ENCODE data around the gene ZBTB42. TPM values are rescaled to one million over a fixed set of nuclear protein-coding genes. Genes with fewer than 3 reads are reported as not detected.

ZBTB42 gene
- total RNA-seq, 1 experiment from 2014 or later = 9.5 TPM

DNA sequence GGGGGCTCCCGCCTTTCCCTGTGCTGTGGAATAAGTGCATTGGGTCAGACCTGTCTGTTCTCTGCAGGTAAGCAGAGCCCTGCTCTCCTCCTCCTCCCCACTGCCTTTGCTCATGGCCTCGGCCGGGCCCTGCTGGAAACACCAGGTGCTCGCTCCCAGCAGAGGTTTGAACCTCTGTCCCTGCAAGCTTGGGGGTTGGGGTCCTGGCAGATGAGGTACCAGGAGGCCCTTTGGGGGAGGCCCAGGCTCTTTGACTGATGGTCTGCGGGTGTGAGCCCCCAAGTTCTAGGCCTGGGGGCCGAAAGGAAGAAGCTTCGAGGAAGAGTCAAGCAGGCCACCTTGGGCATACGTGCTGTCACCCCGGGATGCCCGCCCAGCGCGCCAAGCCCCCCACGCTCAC is 42.1 kb downstream of the ZBTB42 start:
- peaks cover 40% of the 10 kb centered on the region for H3K27me3 ChIP-seq (ENCODE audit: control insufficient read depth, insufficient read depth, low read length)
- H3K36me3 ChIP-seq (replicated peaks; ENCODE audit: control insufficient read depth, insufficient read depth, low read length) = no peaks in the 10 kb centered on the region
- H3K4me3 ChIP-seq (ENCODE audit: insufficient read depth, low read depth, low read length) = peak overlapping the region; percentile 47; the same call in 1 of the 2 replicates
- peak; percentile 58 for DNase-seq

DNA sequence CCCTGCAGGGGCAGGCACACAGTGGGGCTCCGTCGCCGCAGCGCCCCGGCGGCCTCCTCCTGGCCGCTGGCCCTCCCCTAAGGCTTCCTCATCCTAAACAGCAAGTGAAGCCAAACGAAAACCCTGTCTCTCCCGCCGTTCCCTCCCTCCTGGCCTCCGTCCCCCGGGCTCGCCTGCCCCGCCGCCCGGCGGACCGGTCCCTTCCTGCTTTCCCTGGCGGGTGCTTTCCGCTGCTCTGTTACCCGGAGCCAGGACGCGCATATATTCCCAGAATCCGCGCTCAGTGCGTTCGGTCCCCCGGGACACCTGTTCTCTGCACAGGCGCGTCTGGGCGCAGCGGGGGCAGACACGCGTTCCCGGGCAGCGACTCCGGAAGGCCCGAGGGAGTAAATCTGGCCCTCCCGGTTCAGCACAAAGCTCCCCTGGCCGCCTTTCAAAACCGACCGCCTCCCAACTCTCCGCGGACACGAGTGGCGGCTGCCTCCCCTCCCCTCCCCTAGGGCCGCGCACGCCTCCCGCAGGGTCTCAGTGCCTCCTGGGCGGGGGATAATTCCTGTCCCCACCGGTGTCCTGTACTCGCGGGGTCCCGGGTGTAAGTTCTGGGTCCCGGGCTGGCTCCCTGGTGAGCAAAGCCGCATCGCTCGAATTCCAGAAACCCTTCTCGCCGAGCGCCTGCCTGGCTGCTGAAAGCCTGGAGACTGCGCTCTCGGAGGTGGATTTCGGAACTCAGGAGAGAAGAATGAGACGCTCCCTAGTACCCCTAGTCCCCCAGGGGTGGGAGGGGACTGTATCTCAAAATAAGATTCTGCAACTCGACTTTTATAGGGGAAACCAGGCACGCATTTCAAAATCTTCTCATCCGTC is 42.8 kb downstream of the ZBTB42 start:
- H3K27me3 ChIP-seq (ENCODE audit: control insufficient read depth, insufficient read depth, low read length) = peaks cover 40% of the 10 kb centered on the region
- H3K36me3 ChIP-seq (replicated peaks; ENCODE audit: control insufficient read depth, insufficient read depth, low read length) = no peaks in the 10 kb centered on the region
- peak; percentile 89 for DNase-seq
- H3K4me3 ChIP-seq (ENCODE audit: insufficient read depth, low read depth, low read length) = peak overlapping the region; percentile 47

GRCh38 chr14:104844306-104845032 is 43.6 kb downstream of the ZBTB42 start:
- Histone ChIP-seq H3K27me3 (ENCODE audit: control insufficient read depth, insufficient read depth, low read length) (peaks cover 40% of the 10 kb centered on the region), H3K4me3 (ENCODE audit: insufficient read depth, low read depth, low read length) (peak overlapping the region; percentile 47), H3K36me3 (replicated peaks; ENCODE audit: control insufficient read depth, insufficient read depth, low read length) (no peaks in the 10 kb centered on the region)
- peak; percentile 78 for DNase-seq

DNA sequence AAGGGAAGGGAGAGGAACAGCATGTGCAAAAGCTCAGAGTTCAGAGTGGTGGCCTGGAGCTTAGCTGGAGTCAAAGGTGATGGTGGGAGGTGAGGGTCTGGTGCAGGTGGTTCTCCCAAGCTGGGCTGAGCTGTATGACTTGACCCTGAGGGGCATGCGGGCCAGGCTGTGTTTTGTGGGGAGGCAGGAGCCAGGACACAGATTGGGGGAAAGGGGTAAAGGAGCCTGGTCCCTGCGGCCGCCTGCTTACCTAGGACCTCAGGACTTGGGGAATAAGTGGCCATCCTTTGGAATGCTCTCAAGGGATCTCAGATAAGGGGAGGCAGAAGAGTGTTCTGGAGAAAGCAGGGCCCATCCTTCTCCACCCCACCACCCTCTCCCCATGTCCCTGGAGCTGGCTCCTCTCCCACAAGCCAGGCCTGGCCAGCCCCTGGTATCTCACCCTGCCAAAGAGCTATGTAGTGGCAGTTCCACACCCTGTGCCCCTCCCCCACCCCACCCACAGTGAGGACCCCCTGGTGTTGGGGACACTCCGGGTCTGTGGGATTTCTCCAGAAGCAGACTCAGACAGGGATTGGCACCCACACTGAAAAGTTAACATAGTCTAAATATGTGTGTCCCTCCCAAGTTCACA is 44.2 kb downstream of the ZBTB42 start:
- Histone ChIP-seq H3K27me3 (ENCODE audit: control insufficient read depth, insufficient read depth, low read length) (peaks cover 40% of the 10 kb centered on the region), H3K4me3 (ENCODE audit: insufficient read depth, low read depth, low read length) (no peak overlapping the region), H3K36me3 (replicated peaks; ENCODE audit: control insufficient read depth, insufficient read depth, low read length) (no peaks in the 10 kb centered on the region)
- DNase-seq = no peak

DNA sequence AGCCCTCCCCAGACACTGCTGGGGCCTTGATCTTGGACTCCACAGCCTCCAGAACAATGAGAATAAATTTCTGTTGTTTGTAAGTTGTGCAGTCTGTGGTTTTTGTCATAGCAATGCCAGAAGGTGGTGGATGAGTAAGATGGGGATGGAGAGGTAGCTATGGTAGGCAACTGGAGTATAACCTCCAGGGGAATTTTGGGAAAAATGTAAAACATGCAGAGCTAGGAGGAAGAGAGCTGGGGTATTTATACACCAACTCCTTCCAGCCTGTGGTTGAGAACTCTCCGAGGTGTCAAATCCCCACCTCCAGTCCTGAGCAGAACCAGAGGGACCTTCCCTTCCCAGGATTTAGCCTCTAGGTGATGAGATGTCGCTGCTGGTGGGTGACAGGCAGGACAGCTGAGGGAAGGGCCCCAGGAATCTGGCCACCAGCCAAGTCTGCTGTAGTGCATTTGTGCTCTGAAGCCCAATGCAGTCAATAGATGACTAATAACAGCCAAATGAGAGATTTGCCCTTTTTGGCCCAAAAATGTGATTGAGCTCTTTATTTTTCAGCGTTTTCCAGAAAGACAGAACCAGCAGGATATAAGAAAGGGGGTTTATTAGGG is 45.0 kb downstream of the ZBTB42 start:
- Histone ChIP-seq H3K27me3 (ENCODE audit: control insufficient read depth, insufficient read depth, low read length) (peaks cover 40% of the 10 kb centered on the region), H3K36me3 (replicated peaks; ENCODE audit: control insufficient read depth, insufficient read depth, low read length) (no peaks in the 10 kb centered on the region), H3K4me3 (ENCODE audit: insufficient read depth, low read depth, low read length) (no peak overlapping the region)

DNA sequence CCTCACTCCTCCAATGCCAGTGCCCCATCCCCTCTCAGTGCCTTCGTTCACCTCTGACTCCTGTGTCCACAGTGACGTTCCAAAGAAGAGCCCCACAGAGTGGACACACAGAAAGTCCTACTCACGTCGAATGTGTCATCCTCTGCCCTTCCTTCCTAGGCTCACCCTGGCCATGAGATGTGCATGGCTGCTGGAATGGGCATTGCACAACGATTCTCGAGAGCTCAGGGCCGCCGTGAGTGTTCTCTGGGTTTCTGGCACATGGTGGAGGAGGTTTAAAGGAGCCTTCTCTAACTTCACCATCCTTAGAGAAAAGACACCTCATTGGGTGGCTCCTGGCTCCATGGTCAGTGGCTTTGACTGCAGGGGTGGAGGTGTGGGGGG is 51.4 kb downstream of the ZBTB42 start:
- Histone ChIP-seq H3K27me3 (ENCODE audit: control insufficient read depth, insufficient read depth, low read length) (peaks cover 6% of the 10 kb centered on the region), H3K36me3 (replicated peaks; ENCODE audit: control insufficient read depth, insufficient read depth, low read length) (no peaks in the 10 kb centered on the region), H3K4me3 (ENCODE audit: insufficient read depth, low read depth, low read length) (no peak overlapping the region)
- DNase-seq = peak; percentile 36

More for the DNA sequence above, 45.0 kb downstream of the ZBTB42 start:
- no peak for DNase-seq

Other genes starting within 250 kb of the ZBTB42 start
- gene C14orf180, start 221.3 kb upstream of the ZBTB42 start, total RNA-seq (2014; rRNA removed; shearing (Covaris generic)) = not detected in 2 replicates
- gene TMEM179, start 196.3 kb upstream of the ZBTB42 start, total RNA-seq (2014; rRNA removed; shearing (Covaris generic)) = 1.9 and 3.2 TPM in 2 replicates
- gene INF2, start 111.5 kb upstream of the ZBTB42 start, total RNA-seq (2014; rRNA removed; shearing (Covaris generic)) = 62.8 and 78.6 TPM in 2 replicates
- gene ADSS1, start 76.9 kb upstream of the ZBTB42 start, total RNA-seq (2014; rRNA removed; shearing (Covaris generic)) = 10.3 and 11.2 TPM in 2 replicates
- gene SIVA1, start 48.0 kb upstream of the ZBTB42 start, total RNA-seq (2014; rRNA removed; shearing (Covaris generic)) = 206 and 249 TPM in 2 replicates
- gene AKT1, start 5.4 kb upstream of the ZBTB42 start, total RNA-seq (2014; rRNA removed; shearing (Covaris generic)) = 152 and 165 TPM in 2 replicates
- 20.8 and 21.4 TPM in 2 replicates for gene CEP170B, start 64.2 kb downstream of the ZBTB42 start, total RNA-seq (2014; rRNA removed; shearing (Covaris generic))
- 0.11 TPM in 1 of 2 replicates, not detected in the other for gene PLD4, start 123.8 kb downstream of the ZBTB42 start, total RNA-seq (2014; rRNA removed; shearing (Covaris generic))
- gene AHNAK2, start 177.3 kb downstream of the ZBTB42 start, total RNA-seq (2014; rRNA removed; shearing (Covaris generic)) = 2.0 and 2.3 TPM in 2 replicates
- 3.5 and 3.7 TPM in 2 replicates for gene CLBA1, start 184.7 kb downstream of the ZBTB42 start, total RNA-seq (2014; rRNA removed; shearing (Covaris generic))
- gene CDCA4, start 220.0 kb downstream of the ZBTB42 start, total RNA-seq (2014; rRNA removed; shearing (Covaris generic)) = 99.0 and 111 TPM in 2 replicates